Measurements from ENCODE around the gene TENM4.

The TENM4 gene

DNA sequence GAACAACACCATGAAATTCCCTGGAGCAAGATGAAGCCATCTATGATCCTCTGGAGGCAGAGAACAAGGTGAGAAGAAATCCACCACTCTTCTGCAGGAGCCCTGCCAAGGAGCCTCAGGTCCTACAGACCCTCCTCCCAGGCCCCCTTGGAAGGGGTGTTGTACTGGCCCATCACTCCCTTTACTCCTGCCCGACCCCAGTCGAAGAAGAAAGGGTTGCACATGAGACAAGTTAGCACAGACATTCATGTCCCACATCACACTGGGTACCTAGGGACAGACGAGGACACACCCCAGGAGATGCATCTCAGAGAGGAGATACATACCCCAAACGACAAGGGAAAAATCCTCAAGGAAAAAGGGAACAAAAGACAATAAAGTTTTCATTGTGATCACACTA lies 783.4 kb downstream of the TENM4 start:
- no peak for DNase-seq (ENCODE audit: low spot score)

DNA sequence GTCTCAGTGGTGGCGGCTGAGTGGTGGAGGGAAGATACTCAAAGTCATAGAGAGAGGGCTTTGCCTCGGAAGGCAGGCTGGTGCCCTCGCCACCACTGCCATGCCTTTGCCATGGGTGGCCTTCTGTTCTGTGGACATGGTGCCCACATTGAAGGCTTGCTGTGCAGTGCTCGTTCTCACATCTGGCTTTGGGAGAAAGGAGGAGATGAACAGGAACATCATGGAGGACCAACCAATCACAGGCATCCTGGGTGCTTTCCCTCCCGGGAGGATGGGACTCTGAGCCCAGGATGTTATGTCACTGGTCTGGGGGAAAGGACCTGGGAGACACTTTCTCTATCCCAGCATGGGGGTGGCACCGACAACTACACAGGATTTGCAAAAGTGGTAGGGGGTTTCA lies 783.8 kb downstream of the TENM4 start:
- no peak for DNase-seq (ENCODE audit: low spot score)

DNA sequence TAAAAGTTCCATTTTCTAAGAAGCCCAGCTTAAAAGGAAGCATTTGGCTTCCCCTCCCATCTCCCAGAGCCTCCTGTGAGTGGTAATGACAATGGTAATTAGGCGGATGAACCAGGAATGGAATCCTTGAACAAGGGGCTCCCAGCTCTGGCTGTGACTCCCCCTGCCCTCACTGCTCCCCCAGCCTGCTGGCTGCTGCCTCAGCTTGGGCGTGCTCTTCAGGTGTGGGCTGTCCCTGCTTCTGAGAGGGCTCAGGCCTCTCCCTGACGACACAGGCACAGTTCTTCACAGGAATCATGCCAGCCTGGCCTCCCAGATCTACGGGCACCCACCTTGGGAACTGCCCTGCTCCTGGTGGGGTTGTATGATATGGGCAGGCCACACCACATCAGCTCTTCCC lies 784.5 kb downstream of the TENM4 start:
- DNase-seq (ENCODE audit: low spot score), result no peak

DNA sequence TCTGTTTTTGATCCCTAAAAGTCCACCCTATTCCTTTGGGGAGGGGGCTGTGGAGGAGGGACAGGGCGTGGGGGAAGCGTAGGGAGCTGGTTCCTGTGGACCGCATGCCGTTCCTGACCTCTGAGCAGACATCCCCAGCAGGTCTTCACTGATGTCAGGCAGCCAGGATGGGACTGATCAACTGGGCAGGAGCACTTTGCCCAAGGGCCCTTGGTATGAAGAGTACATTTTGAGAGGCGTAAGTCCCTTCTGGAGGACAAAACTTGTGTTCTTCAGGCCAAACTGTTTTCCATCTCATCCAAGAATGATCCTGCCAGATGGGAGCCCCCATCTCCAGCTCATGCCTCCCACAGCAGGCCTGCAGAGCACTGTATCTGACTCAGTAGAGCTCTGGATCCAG lies 785.3 kb downstream of the TENM4 start:
- no peak for DNase-seq (ENCODE audit: low spot score)

DNA sequence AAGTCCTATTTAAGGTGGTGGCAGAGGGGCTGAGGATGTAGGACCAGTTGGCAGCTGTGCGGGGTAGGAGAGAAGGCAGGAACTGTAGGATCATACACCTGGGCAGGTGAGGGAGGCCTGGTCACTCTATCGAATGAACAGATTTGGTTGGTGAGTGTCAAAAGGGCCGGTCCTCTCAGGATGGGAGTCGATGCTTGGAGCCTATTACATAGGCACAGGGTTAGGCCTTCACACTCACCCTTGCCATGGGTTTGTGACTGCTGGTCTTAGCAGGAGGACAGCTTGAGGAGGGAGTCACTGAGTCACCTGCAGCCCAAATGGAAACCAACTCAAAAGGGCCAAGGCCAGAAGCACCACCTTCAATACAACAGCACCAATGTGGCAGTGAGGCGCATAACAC lies 786.0 kb downstream of the TENM4 start:
- no peak for DNase-seq (ENCODE audit: low spot score)

DNA sequence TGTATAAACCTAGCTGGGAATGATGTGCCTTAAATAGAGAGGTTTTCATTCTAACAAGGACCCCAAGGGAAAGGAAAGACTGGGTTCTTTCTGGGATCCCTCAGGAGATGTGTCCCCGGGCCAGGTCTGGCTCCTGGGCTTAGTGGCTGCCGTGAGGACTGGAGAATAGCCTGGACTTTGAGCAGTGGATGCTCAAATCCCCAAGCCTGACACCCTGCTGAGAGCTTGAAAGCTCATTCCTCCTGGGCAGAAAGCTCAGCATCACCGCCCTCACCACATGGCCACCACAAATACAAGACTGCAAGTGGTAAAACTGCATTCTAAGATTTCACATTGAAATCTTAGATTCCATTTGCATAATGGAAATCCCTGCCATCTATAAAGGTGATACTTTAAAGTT lies 786.8 kb downstream of the TENM4 start:
- no peak for DNase-seq (ENCODE audit: low spot score)

DNA sequence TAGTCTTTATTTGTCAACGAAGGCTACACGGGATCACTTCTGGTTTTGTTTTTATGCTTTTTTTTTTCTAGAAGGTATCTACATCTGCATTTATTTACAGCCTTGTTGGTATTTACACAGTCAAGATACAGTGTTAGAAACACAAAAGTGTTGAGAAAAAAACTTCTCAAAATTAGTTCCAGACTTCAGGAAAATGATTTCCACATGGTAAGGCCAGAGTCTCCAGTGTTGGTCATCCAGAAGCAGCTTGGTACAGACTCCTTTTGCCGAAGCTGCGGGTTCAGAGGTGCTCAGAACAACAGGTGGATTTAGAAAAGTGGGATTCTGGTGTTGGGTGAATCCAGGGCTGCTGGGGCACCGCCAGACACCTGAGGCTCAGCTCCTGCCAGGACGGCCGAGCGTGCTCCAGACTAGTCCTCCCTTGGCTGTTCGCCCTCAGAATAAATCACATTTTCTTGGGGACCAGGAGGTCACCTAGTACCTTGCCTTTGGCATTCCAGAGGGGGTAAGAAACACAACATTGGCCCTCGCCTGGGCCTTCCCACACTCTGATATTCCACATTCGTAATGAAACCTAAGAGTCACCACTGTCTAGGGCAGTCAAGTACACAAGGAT lies 787.4 kb downstream of the TENM4 start:
- no peak for DNase-seq (ENCODE audit: low spot score)

DNA sequence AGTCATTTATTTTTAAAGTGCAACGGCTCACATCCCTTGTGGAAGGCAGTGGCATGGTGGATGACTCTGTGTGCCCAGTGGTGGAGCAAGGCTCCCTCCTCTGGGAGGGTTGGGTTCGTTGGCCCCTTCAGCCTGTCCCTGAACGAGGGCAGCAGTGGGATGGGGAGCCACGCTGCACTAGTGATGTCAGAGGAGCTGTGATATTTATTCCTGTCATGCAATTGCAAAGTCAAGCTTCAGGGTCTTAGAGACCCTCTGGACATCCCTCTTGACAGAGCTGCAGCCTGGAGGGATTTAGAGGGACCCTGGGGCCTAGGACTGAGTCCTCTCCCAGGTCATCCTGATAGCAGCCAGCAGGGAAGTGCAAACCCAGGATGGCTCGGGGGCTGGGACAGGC lies 788.0 kb downstream of the TENM4 start:
- no peak for DNase-seq (ENCODE audit: low spot score)

DNA sequence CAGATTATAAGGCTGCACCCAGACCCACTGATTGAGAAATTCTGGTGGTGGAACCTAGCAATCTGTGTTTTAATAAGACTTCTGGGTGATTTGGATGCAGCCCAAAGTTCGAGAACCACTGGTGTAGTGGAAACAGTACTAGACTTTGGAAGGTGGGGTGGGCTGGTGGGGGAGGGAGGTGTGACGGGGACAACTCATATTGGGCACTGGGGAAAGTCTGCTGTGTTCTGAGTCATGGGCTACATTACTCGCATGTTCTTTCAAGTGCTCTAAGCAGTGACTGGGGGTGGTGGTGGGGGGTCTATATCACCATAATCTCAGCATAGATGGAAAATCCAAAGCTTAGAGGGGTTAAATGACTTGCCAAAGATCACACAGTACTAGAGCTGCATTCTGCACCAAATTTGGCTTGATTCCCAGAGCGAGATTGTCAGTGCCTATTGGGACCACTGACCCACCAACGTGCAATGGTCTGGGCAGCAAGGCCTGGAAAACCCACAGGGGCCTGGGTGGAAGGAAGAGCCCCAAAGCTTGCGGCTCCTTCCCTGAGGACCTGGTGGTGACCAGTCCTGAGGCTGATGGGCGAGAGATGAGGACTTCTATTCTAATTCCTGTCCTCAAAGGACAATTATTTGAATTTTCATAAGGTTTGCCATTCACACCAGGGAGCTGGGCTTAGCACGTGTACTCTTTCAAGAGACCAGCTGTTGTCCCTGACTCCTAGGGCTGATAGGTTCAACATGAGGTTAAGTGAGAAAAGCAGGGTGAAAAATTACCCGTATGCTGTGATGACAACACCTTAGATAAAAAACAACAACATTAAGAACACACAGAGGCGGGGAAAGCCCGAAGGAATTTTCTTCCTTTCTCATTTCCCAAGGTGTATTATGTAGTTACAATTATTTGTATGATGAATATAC lies 788.6 kb downstream of the TENM4 start:
- DNase-seq (ENCODE audit: low spot score), result no peak

DNA sequence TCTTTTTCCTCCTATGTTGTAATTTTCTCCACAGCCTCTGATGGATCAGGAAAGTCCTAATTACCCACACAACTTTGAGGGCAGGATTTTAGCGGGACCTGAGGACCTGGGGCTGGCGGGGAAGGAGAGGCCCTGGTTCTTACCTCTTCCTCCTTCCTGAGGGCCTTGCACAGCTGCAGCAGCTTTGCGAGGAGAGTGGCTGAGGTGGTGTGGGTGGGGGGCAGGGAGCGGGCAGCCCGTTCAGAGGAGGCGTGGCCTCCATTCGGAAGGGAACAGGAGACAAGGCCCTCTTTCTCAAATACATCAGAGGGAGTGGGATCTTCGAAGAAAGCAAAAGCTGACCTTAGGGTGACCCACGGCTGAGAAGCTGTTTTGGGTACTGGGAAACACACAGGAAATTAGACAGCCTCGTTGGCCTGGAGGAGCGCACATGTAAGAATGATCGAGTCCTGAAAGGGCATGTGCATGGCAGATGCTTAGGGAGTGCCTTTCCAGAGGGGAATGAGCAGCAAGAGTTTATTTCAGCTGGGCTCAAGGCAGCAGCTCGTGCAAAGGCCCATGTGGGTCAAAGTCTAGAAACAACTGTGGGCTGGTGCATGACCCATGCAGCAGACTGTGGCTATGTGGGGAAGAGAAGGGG lies 789.6 kb downstream of the TENM4 start:
- DNase-seq (ENCODE audit: low spot score), result no peak

DNA sequence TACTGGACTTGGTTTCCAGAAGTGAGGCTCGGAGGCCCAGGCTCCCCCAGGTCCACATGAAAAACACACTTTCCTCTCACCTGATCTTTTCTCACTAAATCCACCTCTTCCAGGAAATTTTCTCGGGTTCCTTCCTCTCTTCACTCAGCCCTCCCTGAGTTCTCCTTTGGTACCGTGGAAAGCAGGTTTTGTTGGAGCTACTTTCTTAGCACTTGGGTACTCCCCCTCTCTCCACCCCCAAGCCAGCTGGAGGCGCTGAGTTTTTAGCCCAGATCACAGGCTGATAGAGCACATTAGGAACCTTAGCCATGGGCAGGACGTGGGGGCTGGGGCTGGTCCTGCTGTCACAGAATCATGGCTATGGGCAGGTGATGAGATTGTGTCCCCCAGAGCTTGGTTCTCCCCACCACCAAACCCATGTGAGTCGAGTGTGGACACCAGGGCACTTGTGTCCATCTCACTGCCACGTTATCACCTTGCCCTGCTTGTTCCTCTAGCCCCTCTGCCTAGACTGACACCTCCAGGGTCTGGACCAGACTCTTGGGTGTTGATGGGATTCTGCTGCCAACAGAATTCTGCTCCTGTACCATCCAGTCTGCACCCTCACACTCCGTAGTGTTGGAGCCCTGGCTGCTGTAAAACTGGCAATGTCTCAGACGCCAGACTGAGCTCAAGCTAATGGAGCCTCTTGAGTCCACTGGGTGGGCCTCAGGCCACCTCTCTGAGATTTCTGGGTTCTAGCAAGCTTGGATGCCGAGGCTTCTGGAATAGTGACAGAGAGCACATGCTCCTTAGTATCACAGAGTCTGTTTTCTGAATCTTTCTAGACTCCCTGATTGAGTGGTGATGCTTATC lies 791.2 kb downstream of the TENM4 start:
- no peak for DNase-seq (ENCODE audit: low spot score)

DNA sequence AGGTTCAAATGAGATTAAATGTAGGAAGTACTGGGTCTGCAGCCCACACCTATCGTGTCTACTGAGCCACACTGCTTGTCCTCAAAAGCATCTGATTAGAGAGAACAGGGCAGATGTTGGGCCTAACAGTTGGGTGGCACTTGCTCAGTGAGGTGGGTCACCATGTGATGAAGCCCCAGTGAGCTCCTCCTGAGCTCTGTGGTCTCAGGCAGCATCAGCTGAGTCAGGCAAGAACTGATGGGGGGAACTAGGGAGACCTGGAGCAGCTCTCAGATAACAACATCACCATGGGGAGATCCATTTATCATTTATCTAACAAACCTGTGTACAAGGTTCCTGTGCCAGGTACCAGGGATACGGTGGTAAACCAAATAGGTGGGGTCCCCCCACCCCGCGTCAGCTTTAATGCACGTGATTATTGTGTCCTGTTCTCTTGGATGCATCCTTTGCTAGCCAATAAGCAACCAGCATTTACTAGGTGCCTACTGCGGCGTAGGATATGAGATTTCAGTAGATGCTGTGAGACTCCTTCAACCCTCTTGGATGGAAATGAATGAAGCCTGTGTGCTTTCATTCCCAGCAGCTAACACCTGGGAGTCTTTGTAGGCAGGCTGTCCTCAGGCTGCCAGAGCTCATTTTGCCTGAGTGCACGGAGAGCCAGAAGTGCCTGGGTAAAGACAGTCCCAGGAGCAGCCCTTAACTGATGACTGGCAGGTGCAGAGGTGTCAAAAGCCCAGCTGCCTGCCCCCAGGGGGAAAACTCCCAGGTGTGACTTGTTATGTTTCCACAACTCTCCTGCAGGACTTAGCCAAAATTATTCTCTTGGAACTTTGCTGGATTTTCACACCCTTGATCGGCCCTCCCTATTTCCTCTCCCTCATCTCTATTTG lies 792.6 kb downstream of the TENM4 start:
- no peak for DNase-seq (ENCODE audit: low spot score)

DNA sequence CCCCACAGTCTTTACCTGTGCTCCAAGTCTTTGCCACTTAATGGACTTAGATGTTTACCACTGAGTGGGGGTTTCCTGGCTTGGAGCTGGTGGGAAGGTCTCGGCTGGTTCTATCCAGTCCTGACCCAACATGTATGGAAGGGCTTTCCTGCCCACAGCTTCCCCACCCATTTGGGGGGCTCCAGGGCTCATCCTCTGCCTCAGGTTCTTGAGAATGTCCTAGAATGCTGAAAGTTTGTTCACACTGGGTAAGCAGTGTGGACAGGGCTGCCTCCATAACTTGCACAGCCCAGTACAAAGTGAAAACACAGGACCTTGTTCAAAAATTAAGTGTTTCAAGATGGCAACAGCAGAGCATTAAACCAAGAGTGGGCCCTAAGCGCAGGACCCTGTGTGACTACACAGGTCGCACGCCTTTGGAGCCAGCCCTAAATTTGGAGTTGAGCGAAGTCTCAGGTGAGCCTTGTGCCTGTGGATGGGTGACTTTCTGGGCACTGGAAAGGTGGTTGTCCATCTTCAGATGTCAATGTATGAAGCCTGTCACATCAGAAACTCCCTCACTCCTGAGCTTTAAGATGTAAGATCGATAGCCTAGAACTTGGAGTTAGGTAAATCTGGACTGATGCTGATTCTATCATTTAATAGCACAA lies 793.4 kb downstream of the TENM4 start:
- DNase-seq (ENCODE audit: low spot score), result no peak

DNA sequence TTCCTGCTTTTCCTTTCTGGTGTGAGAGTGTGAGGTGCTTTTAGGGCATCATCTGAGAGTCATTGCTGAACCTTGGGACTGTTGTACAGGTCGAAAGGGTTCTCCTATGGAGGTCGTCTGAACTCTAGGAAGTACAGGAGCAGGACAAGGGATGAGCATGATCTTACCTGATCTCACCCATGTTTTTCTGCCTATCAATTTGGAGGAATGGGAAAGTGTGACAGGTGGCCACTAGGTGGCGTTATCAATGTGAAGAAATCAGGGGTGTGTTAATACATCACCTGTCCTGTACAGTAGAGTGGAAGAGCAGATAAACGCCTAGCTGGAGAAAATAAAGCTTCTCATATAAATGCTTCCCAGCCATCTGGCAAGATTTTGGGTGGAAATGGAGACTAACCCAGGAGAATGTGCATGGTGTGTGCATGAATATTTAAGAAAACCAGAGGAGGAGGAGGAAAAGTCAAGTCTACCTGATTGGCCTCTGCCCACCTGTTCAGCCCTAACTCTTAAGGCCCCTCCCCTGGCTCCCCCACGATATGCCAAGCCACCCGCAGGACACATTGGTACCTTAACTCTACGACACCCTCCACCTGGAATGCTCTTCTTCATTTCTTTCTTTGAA lies 794.2 kb downstream of the TENM4 start:
- DNase-seq (ENCODE audit: low spot score), result peak; percentile 55

DNA sequence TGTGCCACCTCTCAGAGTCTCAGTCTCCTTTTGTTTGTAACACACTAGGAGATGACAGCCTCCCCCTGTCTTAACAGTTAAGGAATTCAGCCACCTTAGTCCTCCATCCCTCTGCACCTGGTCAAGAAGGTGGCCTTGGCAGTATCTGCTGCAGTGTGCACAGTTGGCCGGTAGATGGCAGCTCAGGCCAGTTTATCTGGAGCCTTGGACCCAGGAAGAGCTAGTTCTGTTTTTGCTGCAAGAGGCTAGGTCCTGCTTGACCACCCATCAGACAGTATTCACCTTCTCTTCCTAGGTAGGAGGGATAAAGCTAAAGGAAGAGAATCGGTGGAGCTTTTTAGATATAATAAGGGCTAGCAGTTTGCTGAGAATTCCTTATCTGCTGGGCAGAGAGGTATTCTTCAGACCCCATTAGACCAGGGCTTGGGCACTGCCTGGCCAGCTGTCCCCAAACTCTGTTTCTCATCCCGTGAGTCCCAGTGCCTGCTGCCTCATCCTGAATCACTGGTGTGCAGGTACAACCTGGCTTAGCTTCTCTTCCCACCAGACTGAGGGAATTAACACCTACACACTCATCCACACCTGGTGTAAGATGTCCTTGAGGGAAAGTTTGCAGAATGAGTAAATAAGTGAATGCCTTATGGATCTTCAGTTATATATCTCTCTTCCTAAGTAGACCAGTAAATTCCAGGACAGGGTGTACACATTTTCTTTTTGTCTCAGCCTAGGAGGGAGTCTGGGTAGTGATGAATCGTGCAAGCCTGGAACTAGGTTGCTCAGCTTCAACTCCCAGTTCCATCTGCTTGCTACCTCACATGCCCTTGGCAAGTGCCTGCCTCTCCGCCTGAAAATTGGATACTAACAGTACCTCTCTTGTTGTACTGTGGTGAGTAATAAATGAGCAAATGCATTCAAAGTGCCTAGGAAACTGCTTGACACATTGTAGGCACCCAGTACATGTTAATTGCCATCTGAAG lies 795.3 kb downstream of the TENM4 start:
- peak; percentile 56 for DNase-seq (ENCODE audit: low spot score)

DNA sequence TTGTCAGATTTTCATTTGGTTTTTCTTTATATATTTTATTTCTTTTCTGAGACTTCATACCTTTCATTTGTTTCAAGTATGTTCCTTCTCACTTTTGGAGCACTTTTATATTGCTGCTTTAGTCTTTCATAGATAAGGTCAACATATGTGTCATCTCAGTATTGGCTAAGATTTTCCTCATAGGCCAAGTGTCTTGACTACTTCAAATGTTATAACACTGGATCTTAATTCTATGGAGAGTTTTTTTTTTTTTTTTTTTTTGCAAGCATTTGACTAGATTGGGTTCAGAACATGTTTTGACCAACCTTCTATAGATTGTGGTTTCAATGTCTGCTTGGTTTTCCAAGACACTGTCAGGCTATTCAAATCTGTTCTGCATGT lies 797.2 kb downstream of the TENM4 start:
- no peak for DNase-seq (ENCODE audit: low spot score)

DNA sequence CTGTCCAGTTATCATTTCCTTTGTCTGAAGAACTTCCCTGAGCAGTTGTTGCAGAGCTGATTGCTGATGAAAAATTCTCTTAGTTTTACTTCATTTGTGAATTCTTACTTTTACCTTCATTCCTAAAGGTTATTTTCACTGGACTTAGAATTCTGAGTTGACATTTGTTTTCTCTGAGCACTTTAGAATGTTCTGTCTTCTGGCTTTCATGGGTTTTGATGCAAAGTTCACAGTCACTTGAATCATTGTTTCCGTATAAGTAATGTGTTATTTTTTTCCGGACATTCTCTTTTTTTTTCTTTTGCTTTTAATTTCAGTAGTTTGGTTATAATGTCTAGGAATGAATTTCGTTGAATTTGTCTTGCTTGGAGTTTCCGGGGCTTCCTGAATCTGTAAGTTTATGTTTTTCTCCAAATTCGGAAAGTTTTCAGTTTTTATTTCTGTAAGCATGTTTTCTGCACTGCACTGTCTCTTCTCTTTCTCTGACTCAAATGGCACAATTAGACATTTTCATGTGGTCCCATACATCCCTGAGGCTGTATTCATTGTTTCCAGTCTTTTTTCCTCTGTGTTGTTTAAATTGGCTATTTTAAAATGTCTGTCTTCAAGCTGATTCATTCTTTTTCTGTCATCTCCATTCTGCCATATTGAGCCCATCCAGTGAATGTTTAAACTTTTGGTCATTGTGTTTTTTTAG lies 797.7 kb downstream of the TENM4 start:
- no peak for DNase-seq (ENCODE audit: low spot score)

DNA sequence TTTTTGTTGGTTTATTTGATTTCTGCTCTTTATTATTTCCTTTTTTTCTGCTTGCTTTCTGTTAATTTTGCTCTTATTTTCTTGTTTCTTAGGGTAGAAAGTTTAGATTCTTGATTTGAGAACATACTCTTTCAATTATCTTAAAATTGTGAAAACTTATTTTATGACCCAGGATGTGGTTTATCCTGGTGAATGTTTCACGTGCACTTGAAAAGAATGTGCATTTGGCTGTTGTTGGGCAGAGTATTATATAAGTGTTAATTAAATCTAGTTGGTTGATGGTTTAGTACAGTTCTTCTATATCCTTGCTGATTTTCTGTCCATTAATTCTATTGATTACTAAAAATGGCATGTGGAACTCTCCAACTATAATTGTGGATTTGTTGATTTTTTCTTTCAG lies 799.3 kb downstream of the TENM4 start:
- DNase-seq (ENCODE audit: low spot score), result no peak
